ENCODE data around the gene RSPH6A. TPM values are rescaled to one million over a fixed set of nuclear protein-coding genes. Genes with fewer than 3 reads are reported as not detected.

Gene RSPH6A
- total and polyA plus RNA-seq, 2 experiments from 2014 or later = not detected

GRCh38 chr19:45782820-45783785 lies 32.0 kb downstream of the RSPH6A start:
- no peaks in the 10 kb centered on the region for H3K9me2 ChIP-seq (ENCODE audit: insufficient read depth)
- in situ Hi-C loops (cut with MboI) = no loop called here
- WGBS, 2 experiments (ENCODE audit: low coverage in 1 of 2, low lambda C conversion rate in 2 of 2, missing lambda C conversion rate in 2 of 2) = 8 to 13% methylated on average over 23 to 26 of the region's 26 CpGs
- H3K4me1 ChIP-seq (ENCODE audit: insufficient read depth) = peaks cover 19% of the 10 kb centered on the region
- peak overlapping the region; percentile 80 for H3K9ac ChIP-seq
- peaks cover 34% of the 10 kb centered on the region for H3K79me2 ChIP-seq (ENCODE audit: insufficient read depth)
- peaks cover 3% of the 10 kb centered on the region; the same call in 1 of the 2 replicates for H3K36me3 ChIP-seq (ENCODE audit: low read depth)
- no peaks in the 10 kb centered on the region for H3K9me3 ChIP-seq (ENCODE audit: low read depth)
- peak overlapping the region; percentile 71 for H3K4me2 ChIP-seq (ENCODE audit: unreplicated experiment)
- peak; percentile 92 for DNase-seq
- H3F3A ChIP-seq (ENCODE audit: insufficient read depth) = peaks cover 11% of the 10 kb centered on the region
- TF ChIP-seq EZH2phosphoT487 (IDR thresholded peaks at IDR 0.05; ENCODE audit: insufficient read depth, low read depth) (no peak), EZH2 (IDR thresholded peaks at IDR 0.05; ENCODE audit: insufficient read depth, poor library complexity, severe bottlenecking) (no peak)
- H4K20me1 ChIP-seq (ENCODE audit: insufficient read depth) = no peaks in the 10 kb centered on the region
- H3K4me3 ChIP-seq = peak overlapping the region; percentile 64
- H3K27me3 ChIP-seq (replicated peaks; ENCODE audit: insufficient read depth) = no peaks in the 10 kb centered on the region
- H3K27ac ChIP-seq = peak overlapping the region; percentile 87
- no peak overlapping the region for H2AFZ ChIP-seq

GRCh38 chr19:45782162-45782691 lies 32.9 kb downstream of the RSPH6A start, which contains the start of gene DMPK:
Gene DMPK, minus strand, starts transcription at chr19:45782490. Its CDS starts 138 bp downstream, at chr19:45782352.
- peaks cover 11% of the 10 kb centered on the region for H3F3A ChIP-seq (ENCODE audit: insufficient read depth)
- peak within 1 kb of the TSS; percentile 71 for H3K4me2 ChIP-seq (ENCODE audit: unreplicated experiment)
- in situ Hi-C loops (cut with MboI) = no loop called here
- H3K9me2 ChIP-seq (ENCODE audit: insufficient read depth) = no peaks in the 10 kb centered on the region
- WGBS, 2 experiments (ENCODE audit: low coverage in 1 of 2, low lambda C conversion rate in 2 of 2, missing lambda C conversion rate in 2 of 2) = 12 to 13% methylated on average over 14 to 15 of the region's 18 CpGs
- H3K4me1 ChIP-seq (ENCODE audit: insufficient read depth) = peaks cover 19% of the 10 kb centered on the region
- peaks cover 6% of the 10 kb centered on the region; the same call in 1 of the 2 replicates for H3K36me3 ChIP-seq (ENCODE audit: low read depth)
- peak within 1 kb of the TSS; percentile 87 for H3K27ac ChIP-seq
- peaks cover 26% of the 10 kb centered on the region for H3K79me2 ChIP-seq (ENCODE audit: insufficient read depth)
- no peaks in the 10 kb centered on the region for H3K27me3 ChIP-seq (replicated peaks; ENCODE audit: insufficient read depth)
- H2AFZ ChIP-seq = no peak within 1 kb of the TSS
- no peaks in the 10 kb centered on the region for H4K20me1 ChIP-seq (ENCODE audit: insufficient read depth)
- H3K4me3 ChIP-seq = peak within 1 kb of the TSS; percentile 64
- H3K9me3 ChIP-seq (ENCODE audit: low read depth) = no peaks in the 10 kb centered on the region
- TF ChIP-seq EZH2 (IDR thresholded peaks at IDR 0.05; ENCODE audit: insufficient read depth, poor library complexity, severe bottlenecking) (no peak), EZH2phosphoT487 (IDR thresholded peaks at IDR 0.05; ENCODE audit: insufficient read depth, low read depth) (no peak)
- DNase-seq = peak; percentile 49
- peak within 1 kb of the TSS; percentile 80 for H3K9ac ChIP-seq

GRCh38 chr19:45781214-45782161 lies 33.6 kb downstream of the RSPH6A start:
- in situ Hi-C loops (cut with MboI) = no loop called here
- H3K4me1 ChIP-seq (ENCODE audit: insufficient read depth) = peaks cover 19% of the 10 kb centered on the region
- H3K4me2 ChIP-seq (ENCODE audit: unreplicated experiment) = peak overlapping the region; percentile 71
- TF ChIP-seq EZH2 (IDR thresholded peaks at IDR 0.05; ENCODE audit: insufficient read depth, poor library complexity, severe bottlenecking) (no peak), EZH2phosphoT487 (IDR thresholded peaks at IDR 0.05; ENCODE audit: insufficient read depth, low read depth) (no peak)
- H4K20me1 ChIP-seq (ENCODE audit: insufficient read depth) = no peaks in the 10 kb centered on the region
- peak; percentile 61 for DNase-seq
- peaks cover 19% of the 10 kb centered on the region for H3K79me2 ChIP-seq (ENCODE audit: insufficient read depth)
- H3K9me2 ChIP-seq (ENCODE audit: insufficient read depth) = no peaks in the 10 kb centered on the region
- H3K9ac ChIP-seq = peak overlapping the region; percentile 80
- no peaks in the 10 kb centered on the region for H3K27me3 ChIP-seq (replicated peaks; ENCODE audit: insufficient read depth)
- H3F3A ChIP-seq (ENCODE audit: insufficient read depth) = peaks cover 11% of the 10 kb centered on the region
- WGBS, 2 experiments (ENCODE audit: low coverage in 1 of 2, low lambda C conversion rate in 2 of 2, missing lambda C conversion rate in 2 of 2) = 17 to 20% methylated on average over 14 to 17 of the region's 17 CpGs
- peak overlapping the region; percentile 64 for H3K4me3 ChIP-seq
- peaks cover 8% of the 10 kb centered on the region; the same call in 1 of the 2 replicates for H3K36me3 ChIP-seq (ENCODE audit: low read depth)
- H3K9me3 ChIP-seq (ENCODE audit: low read depth) = no peaks in the 10 kb centered on the region
- H3K27ac ChIP-seq = no peak overlapping the region
- no peak overlapping the region for H2AFZ ChIP-seq

Measured in GM23248 (cell line).